ENCODE results near the gene KLK3. TPM values are rescaled to one million over a fixed set of nuclear protein-coding genes. Genes with fewer than 3 reads are reported as not detected.

Gene KLK3
- total RNA-seq, 1 experiment from 2014 or later, result not detected

GRCh38 chr19:50833117-50833801 is 21.5 kb upstream of the KLK3 start, which contains the start of gene KLK15:
Gene KLK15 (minus strand): TSS chr19:50833574. CDS start chr19:50831492, 2,082 bp downstream.
- H3K79me2 ChIP-seq (ENCODE audit: insufficient read depth, low read length), result no peaks in the 10 kb centered on the region
- no peaks in the 10 kb centered on the region for H3K9me2 ChIP-seq (ENCODE audit: insufficient read depth)
- H4K20me1 ChIP-seq (ENCODE audit: insufficient read depth), result no peaks in the 10 kb centered on the region
- DNase-seq (ENCODE audit: low read depth, low spot score) (no peak), ATAC-seq (no peak)
- H3K4me1 ChIP-seq (ENCODE audit: control insufficient read depth in 1 of 2, insufficient read depth in 2 of 2, low read length in 2 of 2), result peaks cover 13 to 26% of the 10 kb centered on the region in 2 experiments
- H3K27ac ChIP-seq (ENCODE audit: low read depth, low read length), result no peak within 1 kb of the TSS
- no peaks in the 10 kb centered on the region for H3K9me3 ChIP-seq (ENCODE audit: control insufficient read depth in 1 of 2, insufficient read depth in 1 of 2, low read depth in 1 of 2, low read length in 2 of 2)
- intact Hi-C loops (cut with micrococcal nuclease), result no loop called here
- no peak within 1 kb of the TSS for H3K4me3 ChIP-seq (replicated peaks in 1 of 2; ENCODE audit: low read depth in 1 of 2, low read length in 2 of 2)
- H3K9ac ChIP-seq (ENCODE audit: low read length), result no peak within 1 kb of the TSS
- ChIA-PET RAD21 (ENCODE audit: low non-redundant PET in 1 of 2, low total read pairs in 2 of 2, uncharacterized antibody in 2 of 2, unreplicated experiment in 2 of 2) (no interaction called here), CTCF (no interaction called here), POLR2A (no interaction called here)
- no peak within 1 kb of the TSS for H2AFZ ChIP-seq (ENCODE audit: low read depth, low read length, poor library complexity, severe bottlenecking)
- H3K36me3 ChIP-seq (ENCODE audit: control insufficient read depth in 1 of 2, insufficient read depth in 2 of 2, low read length in 2 of 2), result no peaks in the 10 kb centered on the region
- no TSS peak for BruUV-seq (replicated peaks)
- no peak within 1 kb of the TSS for H3K4me2 ChIP-seq (ENCODE audit: low read length)
- TF ChIP-seq POLR2A (IDR thresholded peaks at IDR 0.05; ENCODE audit: borderline replicate concordance, extremely low read depth, insufficient read depth, insufficient read length) (no peak), ATF3 (IDR thresholded peaks at IDR 0.05) (no peak), SRF (IDR thresholded peaks at IDR 0.05; ENCODE audit: low read depth) (no peak), MAX (IDR thresholded peaks at IDR 0.05) (no peak), ZFX (IDR thresholded peaks at IDR 0.05) (no peak), ZNF274 (IDR thresholded peaks at IDR 0.05; ENCODE audit: low read depth, low read length) (no peak), EGR1 (IDR thresholded peaks at IDR 0.05; ENCODE audit: low read depth) (no peak), ZBTB33 (IDR thresholded peaks at IDR 0.05; ENCODE audit: extremely low read depth, insufficient replicate concordance, low read length) (no peak), REST (IDR thresholded peaks at IDR 0.05; ENCODE audit: low read depth) (no peak), SIN3A (IDR thresholded peaks at IDR 0.05; ENCODE audit: low read depth) (no peak)
- no peaks in the 10 kb centered on the region for H3K27me3 ChIP-seq (ENCODE audit: insufficient read depth, low read length)
